GM12865 (cell line): ENCODE measurements around the gene ALG2.

Source experiments
- DNase-seq: peaks from one replicate; pipeline ENCODE4 v3.0.0; 2010; ENCODE audit warnings: low read depth
- H3K4me3 ChIP-seq: 2 replicates; pipeline ENCODE4 v1.5.1; 2011; ENCODE audit warnings: mild to moderate bottlenecking, low read depth, low read length, control low read depth
- TF ChIP-seq, protein P1 (sequence below): IDR thresholded peaks from 2 replicates; pipeline ENCODE4 v1.5.1; 2011; ENCODE audit warnings: low read length, control low read depth, low read depth, inconsistent platforms; ENCODE audit not compliant: insufficient read depth; ENCODE audit errors: missing control alignments

The ALG2 gene

DNA sequence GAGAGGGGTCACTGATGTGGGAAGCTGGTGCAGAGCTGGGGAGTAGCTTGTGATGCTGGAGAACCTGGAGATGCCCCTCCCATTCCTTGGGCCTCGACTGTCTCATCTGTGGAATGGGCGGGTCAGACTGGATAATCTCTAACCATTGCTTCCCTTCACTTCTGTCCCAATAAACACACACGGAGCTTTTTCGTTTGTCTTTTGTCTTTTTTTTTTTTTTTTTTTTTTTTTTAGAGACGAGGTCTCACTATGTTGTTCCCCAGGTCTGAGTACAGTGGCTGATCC is 36.5 kb downstream of the ALG2 start:
- no peak overlapping the region for H3K4me3 ChIP-seq

DNA sequence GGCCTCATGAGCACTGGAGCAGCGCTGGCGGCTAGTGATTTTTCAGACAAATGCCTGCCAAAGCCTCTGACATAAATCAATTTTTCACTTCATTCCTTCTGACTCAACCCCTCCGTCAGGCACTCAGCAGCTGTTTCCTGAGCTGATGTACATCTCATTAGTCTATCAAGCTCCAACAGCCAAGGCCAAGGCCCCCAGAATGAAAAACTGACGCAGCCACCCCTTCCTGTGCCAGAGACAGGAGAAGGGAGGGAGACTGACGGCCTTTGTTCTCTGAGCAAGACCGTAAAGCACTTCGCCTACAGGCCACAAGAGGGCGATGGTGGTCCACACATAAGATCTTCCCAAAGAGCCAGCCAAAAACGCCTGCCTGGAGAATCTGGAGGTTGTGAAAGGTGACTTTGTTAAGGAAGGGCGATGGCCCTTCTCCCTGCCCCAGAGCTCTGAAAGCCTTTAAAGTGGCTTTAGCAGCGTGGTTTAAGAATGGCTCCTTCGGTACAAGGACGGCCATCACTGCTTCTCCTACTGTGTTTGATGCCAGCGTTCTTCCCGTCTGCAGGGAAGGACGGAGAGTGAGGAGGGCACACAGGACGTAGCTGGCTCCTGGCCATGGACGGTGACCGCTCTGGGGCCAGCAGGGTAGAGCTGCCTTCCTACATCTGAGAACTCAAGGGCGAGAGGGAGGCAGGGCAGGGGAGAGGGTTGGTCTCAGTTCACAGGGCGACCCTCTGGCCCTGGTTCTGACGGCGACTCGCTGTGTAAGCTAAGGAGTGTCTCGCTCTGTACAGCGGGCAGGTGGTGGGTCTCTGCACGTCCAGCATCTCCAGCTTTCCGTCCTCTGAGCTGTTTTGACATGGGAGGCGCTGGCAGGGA is 37.0 kb downstream of the ALG2 start:
- peak; percentile 95 for DNase-seq
- H3K4me3 ChIP-seq: no peak overlapping the region
- TF ChIP-seq, protein P1, sequence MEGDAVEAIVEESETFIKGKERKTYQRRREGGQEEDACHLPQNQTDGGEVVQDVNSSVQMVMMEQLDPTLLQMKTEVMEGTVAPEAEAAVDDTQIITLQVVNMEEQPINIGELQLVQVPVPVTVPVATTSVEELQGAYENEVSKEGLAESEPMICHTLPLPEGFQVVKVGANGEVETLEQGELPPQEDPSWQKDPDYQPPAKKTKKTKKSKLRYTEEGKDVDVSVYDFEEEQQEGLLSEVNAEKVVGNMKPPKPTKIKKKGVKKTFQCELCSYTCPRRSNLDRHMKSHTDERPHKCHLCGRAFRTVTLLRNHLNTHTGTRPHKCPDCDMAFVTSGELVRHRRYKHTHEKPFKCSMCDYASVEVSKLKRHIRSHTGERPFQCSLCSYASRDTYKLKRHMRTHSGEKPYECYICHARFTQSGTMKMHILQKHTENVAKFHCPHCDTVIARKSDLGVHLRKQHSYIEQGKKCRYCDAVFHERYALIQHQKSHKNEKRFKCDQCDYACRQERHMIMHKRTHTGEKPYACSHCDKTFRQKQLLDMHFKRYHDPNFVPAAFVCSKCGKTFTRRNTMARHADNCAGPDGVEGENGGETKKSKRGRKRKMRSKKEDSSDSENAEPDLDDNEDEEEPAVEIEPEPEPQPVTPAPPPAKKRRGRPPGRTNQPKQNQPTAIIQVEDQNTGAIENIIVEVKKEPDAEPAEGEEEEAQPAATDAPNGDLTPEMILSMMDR: peak; percentile 93

More for the DNA sequence above, 36.5 kb downstream of the ALG2 start:
- TF ChIP-seq, protein P1: no peak
- no peak for DNase-seq

DNA sequence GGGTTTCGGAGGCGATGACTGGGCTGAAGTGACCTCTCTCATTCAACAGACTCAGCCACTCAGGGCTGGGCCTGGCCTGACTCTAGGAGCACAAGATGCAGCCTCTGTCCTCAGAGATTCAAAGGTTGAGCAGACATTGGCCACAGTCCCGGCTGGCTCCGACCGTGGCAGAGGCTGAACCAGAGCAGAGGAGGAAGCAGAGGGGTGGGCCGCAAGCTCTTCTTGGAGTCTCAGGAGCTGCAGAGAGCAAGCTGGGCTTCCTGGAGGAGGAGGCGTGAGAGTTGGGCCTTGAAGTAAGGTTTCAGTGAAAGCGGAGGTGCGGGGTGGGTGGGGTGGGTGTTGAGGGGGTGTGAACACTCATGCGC is 37.6 kb downstream of the ALG2 start:
- TF ChIP-seq, protein P1: no peak
- DNase-seq: no peak
- H3K4me3 ChIP-seq: no peak overlapping the region

DNA sequence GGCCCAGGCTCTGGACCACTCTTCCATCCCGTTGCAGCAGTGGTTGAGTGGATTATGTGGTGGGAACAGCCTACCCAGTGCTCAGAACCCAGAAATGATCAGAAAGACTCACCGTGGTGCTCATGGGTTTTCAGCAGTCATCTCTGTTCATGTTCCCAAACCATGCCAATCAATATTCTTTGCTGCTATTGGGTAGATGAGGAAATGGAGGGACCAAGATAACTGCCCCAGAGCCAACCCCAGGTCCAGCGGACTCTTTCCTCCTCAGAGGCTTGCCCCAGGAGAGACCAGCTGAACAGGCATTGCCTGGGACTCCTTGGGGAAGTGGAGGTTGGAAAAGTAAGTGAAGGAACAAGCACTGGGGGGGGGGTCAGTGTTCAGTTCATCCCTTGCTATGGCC is 38.1 kb downstream of the ALG2 start:
- TF ChIP-seq, protein P1: no peak
- no peak for DNase-seq
- H3K4me3 ChIP-seq: no peak overlapping the region

DNA sequence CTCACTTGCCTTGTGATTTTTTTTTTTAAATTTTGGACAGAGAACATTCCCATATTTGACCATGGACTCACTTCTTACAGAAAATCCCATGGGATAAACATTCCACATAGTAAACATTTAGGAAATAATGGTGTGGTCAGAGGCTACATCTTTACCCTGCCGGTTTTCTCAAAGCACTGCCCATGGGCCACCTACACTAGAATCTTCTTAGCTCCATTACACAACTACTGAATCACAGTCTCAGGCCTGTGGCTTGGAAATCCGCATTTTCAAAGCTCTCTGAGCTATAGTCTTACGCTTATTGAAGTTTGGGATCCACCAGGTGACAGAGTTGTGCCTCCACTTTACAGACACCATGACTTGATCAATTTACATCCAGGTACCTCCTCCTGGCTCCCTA is 39.4 kb downstream of the ALG2 start:
- TF ChIP-seq, protein P1: no peak
- H3K4me3 ChIP-seq: no peak overlapping the region
- no peak for DNase-seq

DNA sequence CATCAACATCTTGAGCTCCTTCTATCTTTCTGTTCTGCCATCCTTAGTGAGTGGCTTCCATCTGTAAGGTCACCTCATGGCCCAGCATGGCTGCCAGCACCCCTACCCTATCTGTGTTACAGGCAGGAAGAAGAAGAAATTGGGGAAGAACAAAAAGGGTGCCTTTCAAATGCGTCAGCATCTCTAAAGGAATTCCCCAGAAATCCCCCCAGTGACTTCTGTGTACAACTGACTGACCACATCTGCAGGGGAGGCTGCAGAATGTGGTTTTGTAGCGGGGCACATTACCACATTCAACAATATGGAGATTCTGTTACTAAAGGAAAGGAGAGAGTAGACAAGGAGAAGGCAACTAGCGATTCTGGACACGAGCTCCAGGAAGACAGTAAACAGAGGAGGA is 40.1 kb downstream of the ALG2 start:
- peak; percentile 86 for DNase-seq
- TF ChIP-seq, protein P1: no peak
- H3K4me3 ChIP-seq: no peak overlapping the region

DNA sequence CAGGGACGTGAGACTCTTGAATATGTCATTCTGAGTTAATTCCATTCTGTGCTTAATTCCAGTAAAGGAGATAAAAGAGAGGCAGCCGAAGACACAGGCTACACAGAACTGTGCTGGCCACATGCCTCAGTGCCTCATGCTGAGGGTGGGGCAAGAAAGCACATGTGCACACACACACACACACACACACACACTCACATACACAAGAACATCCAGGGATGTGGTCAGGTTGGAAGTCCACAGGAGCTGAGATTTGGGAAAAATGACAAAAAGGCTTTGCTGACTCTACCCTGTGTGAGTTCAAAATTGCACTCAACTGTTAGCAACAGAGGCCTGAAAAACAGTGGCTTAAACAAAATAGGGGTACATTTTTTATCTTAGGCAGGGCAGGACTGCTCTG is 40.5 kb downstream of the ALG2 start:
- peak; percentile 34 for DNase-seq
- H3K4me3 ChIP-seq: no peak overlapping the region
- TF ChIP-seq, protein P1: no peak
